GM23338 (cell line): Measurements from ENCODE around the gene VWA3B. TPM values are rescaled to one million over a fixed set of nuclear protein-coding genes. Genes with fewer than 3 reads are reported as not detected.

Experiments used
- ATAC-seq: fragments of 200-7000 bp; cut with Tn5 transposase; 3 replicates; pipeline ENCODE4 v1.9.1; 2020
- DNase-seq: peaks from one replicate; pipeline ENCODE4 v3.0.0-alpha.2; 2015; ENCODE audit warnings: low spot score
- H2AFZ ChIP-seq: fragments of 200-600 bp; sonication (generic); 2 replicates; pipeline ENCODE4 v1.8.0; 2016; ENCODE audit warnings: antibody characterized with exemption, mild to moderate bottlenecking, moderate library complexity
- H3F3A ChIP-seq: fragments of 200-600 bp; sonication (generic); replicated peaks from 2 replicates; pipeline ENCODE4 v1.8.0; 2017; ENCODE audit warnings: antibody characterized with exemption, mixed run types, low read depth
- H3K27ac ChIP-seq: fragments of 200-600 bp; sonication (generic); 2 replicates; pipeline ENCODE4 v1.6.1; 2016; ENCODE audit warnings: low read depth
- H3K27me3 ChIP-seq: fragments of 200-600 bp; sonication (generic); 2 replicates; pipeline ENCODE4 v1.8.0; 2016; ENCODE audit warnings: mild to moderate bottlenecking, mixed run types, moderate library complexity; ENCODE audit not compliant: insufficient read depth
- H3K36me3 ChIP-seq: fragments of 200-600 bp; sonication (generic); 2 replicates; pipeline ENCODE4 v1.8.0; 2016; ENCODE audit warnings: mild to moderate bottlenecking; ENCODE audit not compliant: insufficient read depth
- H3K4me1 ChIP-seq: fragments of 200-600 bp; sonication (generic); 2 replicates; pipeline ENCODE4 v1.8.0; 2016; ENCODE audit warnings: mild to moderate bottlenecking, moderate library complexity; ENCODE audit not compliant: insufficient read depth
- H3K4me2 ChIP-seq: fragments of 200-600 bp; sonication (generic); 2 replicates; pipeline ENCODE4 v1.7.1; 2017; ENCODE audit warnings: mixed run types
- H3K4me3 ChIP-seq: fragments of 200-600 bp; sonication (generic); 2 replicates; pipeline ENCODE4 v1.6.1; 2016; ENCODE audit warnings: mixed run types
- H3K79me2 ChIP-seq: fragments of 200-600 bp; sonication (generic); replicated peaks from 2 replicates; pipeline ENCODE4 v1.8.0; 2017; ENCODE audit warnings: mild to moderate bottlenecking; ENCODE audit not compliant: insufficient read depth
- H3K9me2 ChIP-seq: fragments of 200-600 bp; sonication (generic); 2 replicates; pipeline ENCODE4 v1.8.0; 2017; ENCODE audit not compliant: insufficient read depth
- H4K20me1 ChIP-seq: fragments of 200-600 bp; sonication (generic); replicated peaks from 2 replicates; pipeline ENCODE4 v1.8.0; 2017; ENCODE audit warnings: mild to moderate bottlenecking; ENCODE audit not compliant: insufficient read depth
- H3K27ac Mint-ChIP-seq: 2 replicates; pipeline ENCODE4 v1.8.0; 2020; ENCODE audit warnings: inconsistent platforms, mild to moderate bottlenecking, moderate library complexity, mixed read lengths
- H3K27me3 Mint-ChIP-seq: 3 replicates; pipeline ENCODE4 v1.8.0; 2022; ENCODE audit warnings: low read depth, mild to moderate bottlenecking, moderate library complexity, mixed read lengths, inconsistent platforms; ENCODE audit not compliant: insufficient read depth, poor library complexity
- H3K36me3 Mint-ChIP-seq: 3 replicates; pipeline ENCODE4 v1.8.0; 2021; ENCODE audit warnings: low read depth, mild to moderate bottlenecking, inconsistent platforms, moderate library complexity, mixed read lengths
- H3K4me1 Mint-ChIP-seq: 3 replicates; pipeline ENCODE4 v1.8.0; 2020; ENCODE audit warnings: mild to moderate bottlenecking, inconsistent platforms, mixed read lengths
- H3K4me3 Mint-ChIP-seq: 3 replicates; pipeline ENCODE4 v1.8.0; 2021; ENCODE audit warnings: moderate library complexity, mild to moderate bottlenecking, inconsistent platforms, mixed read lengths
- H3K9me3 Mint-ChIP-seq: 3 replicates; pipeline ENCODE4 v1.8.0; 2020; ENCODE audit warnings: moderate library complexity, mild to moderate bottlenecking, inconsistent platforms, mixed read lengths
- CREB1 ChIP-seq: fragments of 250-450 bp; sonication (Bioruptor Pico); IDR thresholded peaks from 2 replicates; pipeline ENCODE4 v1.5.0; 2020; ENCODE audit warnings: low read depth, mild to moderate bottlenecking, moderate library complexity
- ETS1 ChIP-seq: IDR thresholded peaks from 2 replicates; pipeline ENCODE4 v1.6.1; 2016; ENCODE audit warnings: antibody characterized with exemption
- EZH2 ChIP-seq: fragments of 200-600 bp; sonication (generic); IDR thresholded peaks from one replicate; pipeline ENCODE4 v1.8.0; 2017; ENCODE audit warnings: antibody characterized with exemption, mild to moderate bottlenecking, low read depth; ENCODE audit not compliant: unreplicated experiment
- EZH2phosphoT487 ChIP-seq: fragments of 200-600 bp; sonication (generic); IDR thresholded peaks from one replicate; pipeline ENCODE4 v1.8.1; 2018; ENCODE audit warnings: antibody characterized with exemption; ENCODE audit not compliant: unreplicated experiment
- JUNB ChIP-seq: IDR thresholded peaks from one replicate; pipeline ENCODE4 v1.6.1; 2016; ENCODE audit warnings: antibody characterized with exemption; ENCODE audit not compliant: unreplicated experiment
- NANOG ChIP-seq: IDR thresholded peaks from 2 replicates; pipeline ENCODE4 v1.6.1; 2016; ENCODE audit warnings: antibody characterized with exemption, borderline replicate concordance
- POLR2AphosphoS5 ChIP-seq: IDR thresholded peaks from 2 replicates; pipeline ENCODE4 v1.6.1; 2016; ENCODE audit warnings: antibody characterized with exemption, low read depth
- REST ChIP-seq: IDR thresholded peaks from one replicate; pipeline ENCODE4 v1.6.1; 2018; ENCODE audit warnings: antibody characterized with exemption; ENCODE audit not compliant: unreplicated experiment
- STAT1 ChIP-seq: IDR thresholded peaks from one replicate; pipeline ENCODE4 v1.6.1; 2016; ENCODE audit warnings: antibody characterized with exemption; ENCODE audit not compliant: unreplicated experiment
- polyA plus RNA-seq: library from polyadenylated mRNA; unstranded; fragments of >200 nt; fragmentation: Nextera tagmentation; extraction: Ambion mirVana; gene quantifications from 2 replicates; pipeline ENCODE4 v1.2.1, GENCODE V29; 2016
- total RNA-seq: library from RNA; depleted of rRNA; stranded (reverse); fragments of >200 nt; shearing (Covaris generic); gene quantifications from 2 replicates; pipeline ENCODE4 v1.2.3, GENCODE V29; 2014

The VWA3B gene
- total and polyA plus RNA-seq, 2 experiments from 2014 or later = not detected

- H3K36me3 Mint-ChIP-seq = no peaks in the 10 kb centered on the region
- Histone ChIP-seq H3K79me2 (no peaks in the 10 kb centered on the region), H4K20me1 (no peaks in the 10 kb centered on the region), H2AFZ (no peak overlapping the region), H3K27ac (no peak overlapping the region), H3K4me3 (no peak overlapping the region), H3K4me1 (no peaks in the 10 kb centered on the region), H3K4me2 (no peak overlapping the region), H3K27me3 (no peaks in the 10 kb centered on the region), H3F3A (no peaks in the 10 kb centered on the region), H3K9me2 (no peaks in the 10 kb centered on the region), H3K36me3 (no peaks in the 10 kb centered on the region)
- H3K9me3 Mint-ChIP-seq = no peaks in the 10 kb centered on the region
- H3K27me3 Mint-ChIP-seq = peaks cover 3% of the 10 kb centered on the region
- no peak overlapping the region for H3K4me3 Mint-ChIP-seq
- DNase-seq (no peak), ATAC-seq (no peak)
- TF ChIP-seq JUNB (no peak), REST (no peak)
- no peak overlapping the region for H3K27ac Mint-ChIP-seq
- H3K4me1 Mint-ChIP-seq = peaks cover 3% of the 10 kb centered on the region; the same call in 2 of the 3 replicates
Measured at GRCh38 chr2:98164256-98164655, 77.3 kb downstream of the VWA3B start.

GRCh38 chr2:98165516-98166071 is 78.6 kb downstream of the VWA3B start:
- Histone ChIP-seq H2AFZ (no peak overlapping the region), H3F3A (no peaks in the 10 kb centered on the region), H3K9me2 (no peaks in the 10 kb centered on the region), H3K4me1 (no peaks in the 10 kb centered on the region), H3K4me3 (no peak overlapping the region), H3K79me2 (no peaks in the 10 kb centered on the region), H3K27me3 (no peaks in the 10 kb centered on the region), H3K36me3 (no peaks in the 10 kb centered on the region), H4K20me1 (no peaks in the 10 kb centered on the region), H3K4me2 (no peak overlapping the region), H3K27ac (no peak overlapping the region)
- no peaks in the 10 kb centered on the region for H3K36me3 Mint-ChIP-seq
- no peak for ATAC-seq
- no peaks in the 10 kb centered on the region for H3K9me3 Mint-ChIP-seq
- peaks cover 5% of the 10 kb centered on the region for H3K27me3 Mint-ChIP-seq
- no peak for DNase-seq
- H3K27ac Mint-ChIP-seq = no peak overlapping the region
- no peak overlapping the region for H3K4me3 Mint-ChIP-seq
- H3K4me1 Mint-ChIP-seq = no peaks in the 10 kb centered on the region; the same call in 2 of the 3 replicates
- TF ChIP-seq EZH2phosphoT487 (no peak), NANOG (no peak), CREB1 (CRISPR knock-in tag) (no peak), REST (no peak), EZH2 (no peak), JUNB (no peak), ETS1 (no peak), STAT1 (no peak), POLR2AphosphoS5 (no peak)
